KOPT-K1 (cell line): ENCODE results near the gene GRIPAP1.

Experiments
- H3K27ac ChIP-seq: fragments of 200-600 bp; sonication (generic); 2 replicates; pipeline ENCODE4 v1.5.1; 2016; ENCODE audit warnings: antibody characterized with exemption, mild to moderate bottlenecking, low read depth, low read length; ENCODE audit not compliant: poor library complexity, severe bottlenecking
- H3K36me3 ChIP-seq: fragments of 200-600 bp; sonication (generic); 2 replicates; pipeline ENCODE4 v1.5.1; 2017; ENCODE audit warnings: antibody characterized with exemption, mild to moderate bottlenecking, low read length, moderate library complexity; ENCODE audit not compliant: insufficient read depth
- H3K9me3 ChIP-seq: fragments of 200-600 bp; sonication (generic); 2 replicates; pipeline ENCODE4 v1.5.1; 2017; ENCODE audit warnings: antibody characterized with exemption, low read length, mild to moderate bottlenecking; ENCODE audit not compliant: insufficient read depth, poor library complexity, severe bottlenecking

GRIPAP1 gene

DNA sequence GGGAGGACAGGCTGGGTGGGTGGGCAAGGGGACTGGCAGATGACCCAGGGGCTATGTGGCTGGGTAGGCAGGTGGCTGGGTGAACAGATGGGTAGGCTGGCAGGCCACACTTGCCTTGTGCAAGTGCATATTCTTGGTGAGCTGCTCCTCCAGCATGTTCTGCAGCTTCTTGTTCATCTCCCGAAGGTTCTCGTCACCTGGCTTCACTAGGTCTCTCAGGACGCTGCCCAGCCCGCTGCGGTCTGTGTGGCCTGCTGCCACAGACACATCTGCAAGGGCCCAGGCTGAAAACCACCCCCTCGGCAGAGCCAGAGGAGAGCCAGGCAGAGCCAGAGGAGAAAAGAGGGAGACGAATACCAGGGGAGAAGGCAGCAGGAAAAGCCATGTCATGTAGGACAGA, 27.0 kb downstream of the GRIPAP1 start:
- Histone ChIP-seq H3K36me3 (peaks cover 47% of the 10 kb centered on the region), H3K27ac (no peak overlapping the region), H3K9me3 (no peaks in the 10 kb centered on the region)

DNA sequence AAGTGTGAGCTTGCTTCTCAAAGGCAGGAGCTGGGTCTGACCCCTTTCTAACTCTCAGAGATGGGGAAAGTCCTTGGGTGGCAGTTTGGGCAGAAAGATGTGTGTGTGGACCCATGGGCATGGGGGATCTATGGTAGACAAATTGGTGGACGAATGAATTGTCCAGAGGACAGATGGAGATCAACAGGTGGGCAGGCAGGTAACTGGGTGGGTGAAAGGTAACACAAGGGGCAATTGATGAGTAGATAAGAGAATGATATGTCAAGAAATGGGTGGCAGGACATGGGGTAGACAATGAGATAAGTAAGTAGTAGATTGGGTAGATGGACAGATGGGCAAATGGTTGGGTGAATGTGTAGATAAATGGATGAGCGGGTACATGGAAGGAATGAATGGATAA, 27.5 kb downstream of the GRIPAP1 start:
- H3K27ac ChIP-seq, result no peak overlapping the region
- no peaks in the 10 kb centered on the region for H3K9me3 ChIP-seq
- H3K36me3 ChIP-seq, result peaks cover 42% of the 10 kb centered on the region

DNA sequence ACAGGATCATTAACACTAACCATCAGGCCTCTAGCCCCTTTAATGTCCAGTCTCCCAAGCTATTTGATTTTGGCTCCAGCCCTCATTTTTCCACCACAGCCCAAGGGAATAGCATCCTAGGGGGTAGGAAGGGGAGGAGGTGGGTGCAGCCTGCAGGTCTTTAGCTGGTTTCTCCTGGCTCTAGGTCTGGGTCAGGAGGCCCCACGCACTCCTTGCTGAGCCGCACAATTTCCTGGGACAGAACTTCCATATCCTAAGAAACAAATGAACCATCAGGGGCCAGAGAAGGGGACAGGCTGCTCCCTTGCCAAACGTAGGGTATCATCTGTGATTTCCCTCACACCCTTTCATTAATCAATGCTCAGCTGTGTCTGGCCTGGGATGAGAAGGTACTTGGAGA, 28.0 kb downstream of the GRIPAP1 start:
- Histone ChIP-seq H3K27ac (no peak overlapping the region), H3K36me3 (peaks cover 41% of the 10 kb centered on the region)

DNA sequence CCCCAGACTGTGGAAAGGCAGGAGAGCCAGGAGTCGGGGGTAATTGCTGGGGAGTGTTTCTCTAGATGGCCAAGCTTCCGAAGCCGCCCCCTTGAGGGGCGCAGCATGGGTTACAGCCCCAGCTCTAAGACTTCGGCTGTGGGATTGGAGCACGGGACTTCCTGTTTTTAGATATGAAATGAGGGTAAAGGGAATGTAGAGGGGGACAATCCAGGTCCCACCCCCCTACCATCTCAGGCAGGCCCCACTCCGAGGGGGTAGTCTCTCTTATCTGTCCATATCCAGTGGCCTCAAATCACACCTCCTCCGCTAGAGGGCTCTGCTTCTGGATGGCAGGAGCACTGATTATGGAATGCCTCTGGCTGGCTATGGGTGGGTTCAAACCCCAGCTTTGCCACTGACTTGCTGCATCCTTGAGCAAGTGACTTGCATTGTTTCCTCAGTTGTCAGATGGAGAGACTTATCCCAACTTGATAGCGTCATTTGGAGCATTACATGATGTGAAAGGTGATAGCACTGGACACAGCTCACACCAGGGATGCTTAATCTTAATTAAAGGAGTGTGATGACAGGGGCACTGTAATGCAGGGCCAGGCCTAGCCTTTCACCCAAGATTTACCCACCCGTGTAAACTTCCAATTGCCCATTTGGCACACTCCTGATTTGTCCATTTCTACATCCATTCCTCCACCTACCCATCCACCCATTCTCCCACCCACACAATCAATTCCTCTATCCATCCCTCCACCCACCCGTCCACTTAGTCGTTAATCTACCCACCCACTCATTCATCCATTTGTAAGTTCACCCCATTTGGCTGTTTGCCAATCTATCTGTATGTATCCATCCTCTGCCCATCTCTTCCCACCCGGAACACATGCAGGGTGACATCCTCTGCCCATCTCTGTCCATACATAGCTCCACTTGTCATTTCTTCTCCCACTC, 29.6 kb downstream of the GRIPAP1 start:
- no peaks in the 10 kb centered on the region for H3K9me3 ChIP-seq
- H3K27ac ChIP-seq, result no peak overlapping the region
- H3K36me3 ChIP-seq, result peaks cover 31% of the 10 kb centered on the region

More for the DNA sequence above, 28.0 kb downstream of the GRIPAP1 start:
- H3K9me3 ChIP-seq, result no peaks in the 10 kb centered on the region

DNA sequence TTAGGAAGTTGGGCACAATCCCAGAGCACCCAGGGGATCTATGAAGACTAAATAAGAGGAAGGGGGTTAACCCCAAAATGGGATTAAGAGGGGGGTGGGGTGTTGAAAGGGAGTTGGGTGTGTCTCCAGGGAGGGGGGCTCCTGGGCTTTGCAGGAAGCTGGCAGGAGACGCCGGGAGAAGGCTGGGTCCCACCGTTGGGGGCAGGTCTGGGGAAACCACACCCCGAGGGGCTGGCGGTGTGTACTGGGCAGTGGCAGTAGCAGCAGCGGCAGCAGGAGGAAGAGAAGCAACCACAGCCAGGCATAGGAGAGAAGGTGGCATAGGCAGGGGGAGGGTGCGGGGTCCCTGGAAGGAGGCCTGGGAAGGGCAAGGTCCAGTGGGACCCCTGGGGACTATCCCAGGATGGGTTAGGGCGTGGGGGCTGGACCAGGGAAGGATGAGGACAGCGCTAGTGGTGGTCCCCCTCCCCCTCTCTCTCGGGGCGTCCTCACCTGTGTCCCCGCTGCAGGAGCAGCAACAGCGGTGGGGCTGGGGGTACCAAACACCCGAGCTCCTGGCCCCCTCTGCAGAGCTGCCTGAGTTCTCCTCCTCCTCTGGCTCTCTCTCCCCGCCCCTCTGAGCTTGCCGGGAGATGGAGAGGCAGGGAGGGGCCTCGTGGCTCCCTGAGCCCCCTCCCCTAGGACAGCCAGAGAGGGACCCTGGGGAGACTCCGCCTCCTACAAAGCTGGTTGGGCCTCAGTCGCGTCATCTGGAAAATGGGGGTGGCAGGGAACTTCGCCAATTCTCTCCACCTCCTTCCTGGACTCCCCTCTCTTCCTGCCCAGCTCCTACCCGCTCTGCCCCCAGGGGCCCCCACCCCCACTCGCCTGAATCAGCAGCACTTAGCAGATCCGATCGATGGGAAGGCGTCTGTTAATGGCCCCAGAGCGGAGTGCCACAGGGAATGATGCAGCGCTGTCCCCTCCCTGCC, 30.5 kb downstream of the GRIPAP1 start, which contains the start of gene KCND1:
Gene KCND1 (minus strand): TSS at position 596 of the 971 bp plus-strand sequence. CDS start 1,573 bp downstream, outside the sequence.
- H3K36me3 ChIP-seq, result peaks cover 23% of the 10 kb centered on the region; the same call in 1 of the 2 replicates
- no peak within 1 kb of the TSS for H3K27ac ChIP-seq
- H3K9me3 ChIP-seq, result no peaks in the 10 kb centered on the region

DNA sequence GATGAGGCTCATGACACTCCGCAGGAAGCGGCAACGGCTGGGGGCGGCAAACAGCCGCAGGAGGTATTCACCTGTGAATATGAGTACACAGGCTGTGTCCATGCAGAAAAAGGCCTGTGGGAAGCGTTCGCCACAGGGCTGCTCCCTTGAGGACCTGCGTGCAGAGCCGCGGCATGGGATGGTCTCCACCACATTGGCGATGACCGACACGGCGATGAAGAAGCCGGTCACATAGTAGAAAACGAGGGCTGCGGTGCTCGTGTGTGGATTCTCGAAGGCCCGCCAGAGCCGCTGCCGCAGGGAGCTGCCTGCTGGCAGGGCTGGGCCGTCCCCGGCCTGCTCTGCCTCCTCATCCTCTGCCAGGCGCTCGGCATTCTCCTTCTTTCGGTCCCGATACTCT, 32.6 kb downstream of the GRIPAP1 start:
- Histone ChIP-seq H3K27ac (no peak overlapping the region), H3K36me3 (peaks cover 3% of the 10 kb centered on the region; the same call in 1 of the 2 replicates), H3K9me3 (no peaks in the 10 kb centered on the region)

DNA sequence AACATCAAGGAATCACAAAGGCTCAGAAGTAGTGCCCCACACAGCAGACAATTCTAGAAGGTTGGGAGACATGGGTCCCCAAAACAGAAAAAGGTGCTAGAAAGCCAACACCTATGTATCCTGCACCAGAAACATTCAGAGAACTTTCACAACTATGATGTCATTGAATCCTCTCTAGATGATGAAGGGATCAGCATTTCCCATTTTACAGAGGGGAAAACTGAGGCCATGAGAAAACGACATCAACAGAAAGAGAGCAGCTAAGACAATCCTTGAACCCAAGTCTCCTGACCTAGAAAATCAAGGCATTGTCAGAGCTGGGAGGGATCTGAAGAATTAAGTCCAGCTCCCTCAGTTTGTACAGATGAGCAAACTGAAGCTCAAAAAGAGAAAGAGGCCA, 33.7 kb downstream of the GRIPAP1 start:
- Histone ChIP-seq H3K9me3 (no peaks in the 10 kb centered on the region), H3K27ac (no peak overlapping the region), H3K36me3 (no peaks in the 10 kb centered on the region; the same call in 1 of the 2 replicates)

DNA sequence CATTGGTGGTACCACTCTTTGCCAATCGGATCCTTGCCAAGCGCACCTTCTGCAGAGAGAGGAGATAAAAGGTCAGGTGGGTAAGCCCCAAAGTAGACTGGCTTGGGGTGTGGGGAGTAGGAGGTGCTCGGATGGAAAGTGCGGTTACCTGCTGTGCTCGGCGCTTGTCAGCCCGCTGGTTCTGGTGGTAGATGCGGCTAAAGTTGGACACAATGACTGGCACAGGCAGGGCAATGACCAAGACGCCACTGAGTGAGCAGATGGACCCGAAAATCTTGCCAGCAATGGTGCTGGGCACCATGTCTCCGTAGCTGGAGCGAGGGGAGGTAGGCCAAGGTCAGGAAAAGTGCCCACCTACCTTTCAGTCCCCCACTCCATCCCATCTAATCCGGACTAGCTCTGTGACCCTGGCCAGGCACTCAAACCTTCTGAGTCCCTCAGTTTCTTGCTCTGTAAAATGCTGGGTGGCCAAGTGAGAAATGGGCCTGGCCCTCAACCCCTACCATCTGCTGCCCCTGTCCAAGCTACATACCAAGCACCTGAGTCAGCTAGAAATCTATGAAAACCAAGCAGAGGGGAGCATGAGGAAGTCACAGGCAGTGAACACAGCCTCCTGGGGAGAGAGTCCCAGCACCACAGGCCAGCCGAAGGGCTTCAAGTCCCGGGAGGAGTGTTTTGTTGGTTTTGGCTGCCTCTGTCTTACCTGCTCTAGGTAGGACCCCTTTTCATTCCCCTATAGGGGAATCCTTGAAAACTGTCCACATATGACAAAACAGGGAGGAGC, 35.1 kb downstream of the GRIPAP1 start:
- no peaks in the 10 kb centered on the region; the same call in 1 of the 2 replicates for H3K36me3 ChIP-seq
- no peaks in the 10 kb centered on the region for H3K9me3 ChIP-seq
- H3K27ac ChIP-seq, result no peak overlapping the region

DNA sequence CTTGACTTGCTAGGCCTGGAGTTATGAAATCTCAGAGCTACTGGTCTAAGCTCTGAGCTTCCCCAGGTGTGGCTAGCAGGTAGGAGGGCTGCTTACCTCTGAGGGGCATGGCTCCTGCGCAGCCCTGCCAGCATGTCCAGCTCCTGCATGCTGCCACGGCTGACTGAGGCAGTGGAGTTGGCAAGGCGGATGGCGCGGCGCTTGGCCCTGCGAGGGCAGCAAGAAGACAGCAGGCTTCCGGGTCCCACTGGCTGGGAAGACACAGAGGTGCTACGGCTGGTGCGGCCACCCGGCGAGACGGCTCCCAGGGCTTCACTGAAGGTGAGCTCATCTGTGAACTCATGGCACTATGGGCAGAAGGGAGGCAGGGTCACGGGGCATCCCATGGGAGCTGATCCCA, 36.1 kb downstream of the GRIPAP1 start:
- no peaks in the 10 kb centered on the region; the same call in 1 of the 2 replicates for H3K36me3 ChIP-seq
- no peaks in the 10 kb centered on the region for H3K9me3 ChIP-seq
- no peak overlapping the region for H3K27ac ChIP-seq

DNA sequence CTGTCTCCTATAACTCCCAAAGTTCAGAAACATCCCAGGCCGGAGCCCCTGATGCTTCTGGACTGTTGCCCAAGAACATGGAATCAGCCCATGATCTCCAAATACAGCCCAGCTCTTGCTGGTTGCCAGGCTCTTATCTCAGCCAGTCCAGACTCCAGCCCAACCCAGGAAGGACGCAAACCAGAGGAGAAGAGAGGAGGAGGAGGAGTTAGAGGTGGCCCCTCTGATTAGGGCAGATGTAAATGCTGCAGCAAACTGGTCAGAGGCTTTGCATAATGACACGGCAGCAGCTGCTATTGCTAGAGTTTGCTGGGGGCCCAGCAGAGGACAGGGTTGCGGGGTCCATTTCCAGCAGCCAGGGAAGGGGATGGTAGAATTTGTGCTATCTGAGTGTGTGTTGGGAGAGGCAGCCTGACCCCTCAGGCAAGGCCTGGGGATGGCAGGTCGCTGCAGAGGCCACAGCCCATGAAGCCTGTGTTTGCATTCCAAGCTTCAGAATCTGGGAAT, 40.4 kb downstream of the GRIPAP1 start:
- no peaks in the 10 kb centered on the region for H3K9me3 ChIP-seq
- H3K36me3 ChIP-seq, result no peaks in the 10 kb centered on the region; the same call in 1 of the 2 replicates
- no peak overlapping the region for H3K27ac ChIP-seq

DNA sequence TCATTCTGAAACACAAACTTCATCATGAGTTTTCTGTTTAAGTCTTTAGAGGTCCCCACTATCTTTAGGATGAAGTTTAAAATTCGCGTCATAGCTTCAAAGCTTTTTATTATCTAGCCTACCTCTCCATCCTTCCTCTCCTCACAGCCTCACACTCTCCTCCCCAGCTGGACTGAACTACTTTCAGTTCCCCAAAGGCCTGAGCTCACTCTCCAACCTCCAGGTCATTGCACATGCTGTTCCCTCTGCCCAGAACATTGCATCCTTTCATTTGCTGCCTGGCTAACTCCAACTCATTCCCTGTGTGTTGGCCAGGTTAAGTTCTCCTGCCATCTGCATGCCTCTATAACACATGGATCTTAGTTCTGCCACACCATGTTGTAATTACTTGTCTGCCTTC, 41.8 kb downstream of the GRIPAP1 start:
- Histone ChIP-seq H3K27ac (no peak overlapping the region), H3K36me3 (peaks cover 6% of the 10 kb centered on the region), H3K9me3 (no peaks in the 10 kb centered on the region)

DNA sequence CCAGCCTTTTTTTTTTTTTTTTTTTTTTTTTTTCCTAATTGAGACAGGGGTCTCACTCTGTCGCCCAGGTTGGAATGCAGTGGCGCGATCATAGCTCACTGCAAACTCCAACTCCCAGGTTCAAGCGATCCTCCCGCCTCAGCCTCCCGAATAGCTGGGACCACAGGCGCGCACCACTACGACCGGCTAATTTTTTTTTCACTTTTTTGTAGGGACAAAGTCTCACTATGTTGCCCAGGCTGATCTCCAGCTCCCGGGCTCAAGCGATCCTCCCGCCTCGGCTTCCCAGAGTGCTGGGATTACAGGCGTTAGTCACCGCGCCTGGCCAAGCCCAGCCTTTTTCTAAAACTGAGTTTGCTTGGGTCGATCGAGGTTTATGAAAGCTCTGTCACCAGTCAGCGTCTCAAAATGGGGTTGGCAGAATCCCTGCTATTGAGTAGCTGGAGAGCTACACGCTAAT, 43.4 kb downstream of the GRIPAP1 start:
- Histone ChIP-seq H3K9me3 (no peaks in the 10 kb centered on the region), H3K36me3 (peaks cover 20% of the 10 kb centered on the region), H3K27ac (peak overlapping the region; percentile 88)

DNA sequence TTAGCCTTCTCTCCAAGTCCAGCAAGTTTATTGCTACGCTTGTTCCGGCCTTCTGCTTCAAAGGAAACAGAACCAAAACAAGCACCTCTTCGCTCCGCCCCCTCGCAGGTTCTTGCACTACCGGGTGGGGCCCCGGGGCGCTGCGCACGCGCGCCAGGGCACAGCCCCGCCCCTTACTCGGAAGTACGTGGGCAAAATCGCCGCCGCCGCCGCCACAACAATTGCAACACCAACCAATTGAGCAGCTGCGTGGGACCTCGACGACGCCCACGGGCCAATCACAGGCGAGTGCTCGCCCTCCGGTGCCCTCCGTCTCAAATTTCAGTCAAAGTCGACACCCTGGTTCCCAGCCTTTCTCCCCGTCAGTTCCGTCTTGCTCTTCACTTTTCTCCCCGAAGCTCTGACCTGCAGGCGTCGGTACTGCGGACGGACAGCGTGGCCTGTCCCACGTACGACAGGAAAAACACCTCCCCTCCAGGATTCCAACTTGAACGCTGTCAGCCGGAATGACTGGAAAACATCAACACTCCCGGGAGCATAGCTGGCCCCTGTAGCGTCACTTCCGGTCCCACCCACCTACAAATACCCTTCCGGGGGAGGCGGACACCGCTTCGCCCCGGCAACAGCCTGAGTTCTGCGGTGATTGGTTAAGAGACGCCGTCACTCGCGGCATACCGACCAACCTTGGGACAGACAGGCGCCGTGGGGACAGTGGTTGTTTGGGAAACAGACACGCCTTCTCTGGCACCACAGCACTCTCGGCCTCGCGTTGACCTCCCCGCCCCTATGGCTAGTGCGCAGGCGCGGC, 44.0 kb downstream of the GRIPAP1 start:
- Histone ChIP-seq H3K36me3 (peaks cover 26% of the 10 kb centered on the region), H3K9me3 (no peaks in the 10 kb centered on the region)

More for the DNA sequence above, 44.0 kb downstream of the GRIPAP1 start:
- H3K27ac ChIP-seq, result peak overlapping the region; percentile 88
